Activated CD8-positive, alpha-beta memory T cell treated with anti-CD3 and anti-CD28 coated beads, Interleukin-2, amount 50 U/mL, for 4 hours (primary cell): ENCODE measurements around the gene NOXA1.
"Not testable (repeated sequence)": the region's sequence is repeated elsewhere in the genome, so short reads cannot be mapped to it uniquely, and the experiment has no call there.

Source experiments
- DNase-seq: peaks from one replicate; pipeline ENCODE4 v3.0.0-alpha.2; 2020

Gene NOXA1, protein sequence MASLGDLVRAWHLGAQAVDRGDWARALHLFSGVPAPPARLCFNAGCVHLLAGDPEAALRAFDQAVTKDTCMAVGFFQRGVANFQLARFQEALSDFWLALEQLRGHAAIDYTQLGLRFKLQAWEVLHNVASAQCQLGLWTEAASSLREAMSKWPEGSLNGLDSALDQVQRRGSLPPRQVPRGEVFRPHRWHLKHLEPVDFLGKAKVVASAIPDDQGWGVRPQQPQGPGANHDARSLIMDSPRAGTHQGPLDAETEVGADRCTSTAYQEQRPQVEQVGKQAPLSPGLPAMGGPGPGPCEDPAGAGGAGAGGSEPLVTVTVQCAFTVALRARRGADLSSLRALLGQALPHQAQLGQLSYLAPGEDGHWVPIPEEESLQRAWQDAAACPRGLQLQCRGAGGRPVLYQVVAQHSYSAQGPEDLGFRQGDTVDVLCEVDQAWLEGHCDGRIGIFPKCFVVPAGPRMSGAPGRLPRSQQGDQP

DNA sequence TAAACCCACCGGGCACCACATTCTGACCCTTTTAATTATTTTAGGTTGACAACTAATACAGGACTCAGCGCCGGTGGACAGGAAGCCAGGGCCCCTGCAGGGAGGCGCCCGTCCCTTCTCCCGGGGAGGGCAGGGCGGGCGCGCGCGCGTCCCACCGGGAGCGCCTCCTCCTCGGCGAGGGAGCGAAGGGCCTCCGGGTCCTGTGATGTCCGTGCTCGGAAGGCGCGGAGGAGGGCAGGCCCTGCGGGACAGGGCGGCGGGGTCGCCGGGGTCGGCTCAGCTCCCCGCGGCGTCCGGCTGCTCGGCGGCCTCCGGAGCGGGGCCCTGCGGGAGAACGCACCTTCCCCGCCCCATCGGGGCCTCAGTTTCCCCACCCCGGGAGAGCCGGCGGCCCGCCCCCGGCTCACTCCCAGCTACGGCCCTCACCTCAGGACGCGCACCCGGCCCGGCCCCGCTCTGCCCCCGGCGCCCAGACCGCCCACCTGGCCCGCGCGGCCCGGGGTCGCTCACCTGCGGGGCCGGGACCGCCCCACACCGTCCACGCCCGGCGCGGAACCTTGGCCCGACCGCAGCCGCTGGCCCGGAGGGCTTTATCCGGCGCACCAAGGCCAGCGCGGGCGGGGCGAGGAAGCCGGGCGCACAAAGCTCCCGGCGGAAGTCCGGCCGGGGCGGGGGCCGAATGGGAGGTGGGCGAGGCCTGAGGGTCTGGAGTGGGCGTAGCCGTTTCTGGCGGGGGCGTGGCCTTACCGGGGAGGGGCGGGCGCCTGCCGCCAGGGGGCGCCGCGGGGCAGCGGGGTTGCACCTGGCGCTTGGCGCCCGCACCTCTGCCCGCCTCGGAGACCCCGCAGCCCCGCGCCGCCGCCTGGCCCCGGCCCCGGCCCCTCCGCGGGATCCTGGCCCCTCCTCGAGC, at the start of gene NOXA1, which contains the start of gene EXD3:
NOXA1 (plus strand) TSS at position 790 of the 910 bp plus-strand sequence. CDS start 137 bp downstream, outside the sequence.
EXD3 (minus strand) TSS at position 559 of the 910 bp plus-strand sequence. CDS start 27,805 bp downstream, outside the sequence.
- peak; percentile 90 for DNase-seq

DNA sequence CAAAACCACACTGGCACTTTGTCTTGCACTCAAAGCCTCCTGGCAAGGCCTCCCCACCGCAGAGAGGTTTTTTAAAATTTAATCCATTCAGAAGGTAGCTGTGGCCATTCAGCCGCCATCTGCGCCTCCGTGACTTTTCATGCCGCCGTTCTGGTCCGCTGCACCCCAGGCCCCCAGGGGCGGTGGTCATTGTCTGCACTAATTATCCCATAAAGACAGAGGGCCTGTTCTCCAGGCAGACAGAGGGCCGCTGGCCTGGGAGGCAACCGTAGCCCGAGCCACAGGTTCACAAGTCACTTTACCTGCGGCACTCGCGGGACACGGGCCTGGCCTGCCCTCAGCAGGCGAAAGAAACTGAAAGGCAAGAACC, 49.6 kb upstream of the NOXA1 start:
- no peak for DNase-seq

DNA sequence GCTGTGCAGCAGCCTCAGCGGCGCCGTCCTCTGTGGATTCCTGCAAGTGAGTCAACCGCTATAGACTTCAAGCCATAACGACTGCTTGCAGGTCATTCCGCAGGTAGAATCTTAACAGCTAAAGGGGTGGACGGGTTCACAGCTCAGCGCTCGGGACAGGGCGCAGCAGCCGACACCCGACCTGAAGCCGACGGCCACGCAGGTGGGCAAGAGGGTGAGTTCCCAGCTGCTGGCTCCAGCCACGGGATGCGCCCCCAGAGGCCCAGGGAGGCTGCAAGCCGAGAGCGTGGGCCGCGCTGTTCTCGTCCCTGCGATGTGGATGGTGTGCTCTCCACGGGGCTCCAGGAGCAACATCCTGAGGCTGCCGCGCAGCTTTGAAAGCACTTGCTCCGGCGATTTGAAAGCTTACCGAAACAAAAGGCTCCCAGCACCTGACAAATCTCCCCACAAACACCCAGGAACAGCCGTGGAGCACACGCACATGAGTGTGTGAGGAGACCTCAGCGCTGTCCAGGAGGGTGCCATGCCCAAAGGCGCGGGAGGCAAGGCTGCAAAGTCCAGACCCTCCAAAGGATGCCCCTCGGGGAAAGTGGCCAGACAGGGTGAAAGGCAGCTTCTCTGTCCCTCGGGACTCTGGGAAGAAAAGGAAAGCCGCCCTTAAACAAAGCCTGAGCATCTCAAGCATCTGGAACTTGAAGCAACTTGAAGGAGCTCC, 48.9 kb upstream of the NOXA1 start:
- DNase-seq: no peak

DNA sequence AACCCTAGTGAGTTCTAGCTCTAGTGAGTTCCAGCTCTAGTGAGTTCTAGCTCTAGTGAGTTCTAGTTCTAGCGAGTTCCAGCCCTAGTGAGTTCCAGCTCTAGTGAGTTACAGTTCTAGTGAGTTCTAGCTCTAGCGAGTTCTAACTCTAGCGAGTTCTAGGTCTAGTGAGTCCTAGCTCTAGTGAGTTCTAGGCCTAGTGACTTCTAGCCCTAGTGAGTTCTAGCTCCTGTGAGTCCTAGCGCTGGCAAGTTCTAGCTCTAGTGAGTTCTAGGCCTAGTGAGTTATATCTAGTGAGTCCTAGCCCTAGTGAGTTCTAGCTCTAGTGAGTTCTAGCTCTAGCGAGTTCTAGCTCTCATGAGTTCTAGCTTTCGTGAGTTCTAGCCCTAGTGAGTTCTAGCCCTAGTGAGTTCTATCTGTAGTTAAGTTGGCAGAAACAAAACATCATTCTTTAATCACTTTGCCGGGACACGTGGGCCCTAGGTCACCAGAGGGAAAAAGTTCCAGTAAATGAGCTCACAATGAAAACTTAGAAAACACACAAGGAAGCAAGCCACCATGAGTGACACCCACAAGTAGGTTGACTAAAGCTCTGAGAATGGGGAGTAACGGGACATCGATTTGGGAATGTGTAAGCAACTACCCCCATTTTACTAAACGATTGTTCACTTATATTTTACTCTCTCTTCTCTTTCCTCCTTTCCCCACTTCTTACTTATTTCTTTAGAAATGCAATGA, 47.7 kb upstream of the NOXA1 start:
- no peak for DNase-seq

DNA sequence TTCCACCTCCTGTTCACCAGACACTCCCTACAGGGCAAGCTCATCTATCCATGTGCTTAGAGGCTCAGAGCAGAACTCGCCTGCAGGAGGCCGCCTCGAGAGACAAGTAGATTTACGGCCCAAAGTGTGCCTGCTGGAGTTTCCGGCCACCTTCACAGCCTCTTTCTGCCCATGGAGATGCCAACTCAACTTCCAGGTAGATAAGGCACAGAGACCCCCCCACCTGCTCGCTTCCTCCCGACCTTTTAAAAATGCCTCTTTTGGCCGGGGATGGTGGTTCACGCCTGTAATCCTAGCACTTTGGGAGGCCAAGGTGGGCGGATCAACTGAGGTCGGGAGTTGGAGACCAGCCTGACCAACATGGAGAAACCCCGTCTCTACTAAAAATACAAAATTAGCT, 46.8 kb upstream of the NOXA1 start:
- no peak for DNase-seq

DNA sequence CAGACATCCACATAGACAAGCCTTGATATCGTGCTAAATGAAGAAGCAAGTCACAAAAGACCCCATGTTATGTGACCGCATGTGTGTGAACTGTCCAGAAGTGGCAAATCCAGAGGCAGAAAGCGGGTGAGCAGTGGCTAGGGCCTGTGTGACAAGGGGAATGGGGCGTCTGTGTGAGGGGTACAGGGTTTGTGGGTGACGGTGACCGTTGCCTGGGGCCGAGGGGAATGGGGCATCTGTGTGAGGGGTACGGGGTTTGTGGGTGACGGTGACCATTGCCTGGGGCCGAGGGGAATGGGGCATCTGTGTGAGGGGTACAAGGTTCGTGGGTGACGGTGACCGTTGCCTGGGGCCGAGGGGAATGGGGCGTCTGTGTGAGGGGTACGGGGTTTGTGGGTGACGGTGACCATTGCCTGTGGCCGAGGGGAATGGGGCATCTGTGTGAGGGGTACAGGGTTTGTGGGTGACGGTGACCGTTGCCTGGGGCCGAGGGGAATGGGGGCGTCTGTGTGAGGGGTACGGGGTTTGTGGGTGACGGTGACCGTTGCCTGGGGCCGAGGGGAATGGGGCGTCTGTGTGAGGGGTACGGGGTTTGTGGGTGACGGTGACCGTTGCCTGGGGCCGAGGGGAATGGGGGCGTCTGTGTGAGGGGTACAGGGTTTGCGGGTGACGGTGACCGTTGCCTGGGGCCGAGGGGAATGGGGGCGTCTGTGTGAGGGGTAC, 44.3 kb upstream of the NOXA1 start:
- not testable (repeated sequence) for DNase-seq

DNA sequence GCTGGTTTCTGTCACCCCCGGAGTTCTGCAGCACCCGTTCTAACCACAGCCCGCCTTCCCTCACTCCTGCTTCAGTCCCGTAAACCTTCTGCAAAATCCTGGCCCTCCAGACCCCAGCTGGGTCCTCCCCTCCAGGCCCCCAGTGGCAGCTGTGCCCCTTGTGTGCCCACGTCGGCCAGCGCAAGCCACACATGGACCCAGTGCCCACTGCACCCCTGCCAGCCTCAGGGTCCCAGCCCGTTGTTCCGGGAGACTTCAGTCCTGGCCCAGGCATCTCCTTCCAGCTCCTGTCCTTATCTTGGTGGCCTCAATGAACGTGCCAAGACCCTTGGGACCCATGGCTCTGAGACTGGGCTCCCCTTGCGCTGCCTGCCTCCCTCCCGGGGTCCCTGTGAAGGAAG, 43.4 kb upstream of the NOXA1 start:
- no peak for DNase-seq

DNA sequence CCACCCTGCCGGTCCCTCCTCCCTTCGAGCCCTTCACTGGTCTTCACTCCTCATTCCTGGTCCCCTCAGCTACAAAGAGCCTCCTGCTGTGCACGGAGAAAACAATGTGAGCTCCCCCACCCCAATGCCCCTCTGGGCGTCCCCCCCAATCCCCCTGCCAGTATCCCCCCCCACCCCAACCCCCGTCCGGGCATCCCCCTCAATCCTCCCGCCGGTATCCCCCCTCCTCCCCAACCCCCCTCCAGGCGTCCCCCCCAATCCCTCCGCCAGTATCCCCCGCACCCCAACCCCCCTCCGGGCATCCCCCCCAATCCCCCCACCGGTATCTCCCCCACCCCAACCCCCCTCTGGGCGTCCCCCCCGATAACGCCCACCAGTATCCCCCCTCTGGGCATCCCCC, 43.0 kb upstream of the NOXA1 start:
- no peak for DNase-seq

DNA sequence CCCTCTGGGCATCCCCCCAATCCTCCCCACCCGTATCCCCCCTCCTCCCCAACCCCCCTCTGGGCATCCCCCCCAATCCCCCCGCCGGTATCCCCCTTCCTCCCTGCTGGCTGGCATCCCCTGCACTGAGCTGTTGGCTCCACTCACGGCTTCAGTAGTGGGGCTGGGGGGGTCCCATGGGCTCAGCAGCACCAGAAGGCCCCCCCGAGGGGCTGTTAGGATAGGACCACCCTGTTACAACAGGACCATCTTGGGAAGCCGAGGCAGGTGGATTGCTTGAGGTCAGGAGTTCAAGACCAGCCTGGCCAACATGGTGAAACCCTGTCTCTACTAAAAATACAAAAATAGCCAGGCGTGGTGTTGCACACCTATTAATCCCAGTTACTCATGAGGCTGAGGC, 42.6 kb upstream of the NOXA1 start:
- no peak for DNase-seq

DNA sequence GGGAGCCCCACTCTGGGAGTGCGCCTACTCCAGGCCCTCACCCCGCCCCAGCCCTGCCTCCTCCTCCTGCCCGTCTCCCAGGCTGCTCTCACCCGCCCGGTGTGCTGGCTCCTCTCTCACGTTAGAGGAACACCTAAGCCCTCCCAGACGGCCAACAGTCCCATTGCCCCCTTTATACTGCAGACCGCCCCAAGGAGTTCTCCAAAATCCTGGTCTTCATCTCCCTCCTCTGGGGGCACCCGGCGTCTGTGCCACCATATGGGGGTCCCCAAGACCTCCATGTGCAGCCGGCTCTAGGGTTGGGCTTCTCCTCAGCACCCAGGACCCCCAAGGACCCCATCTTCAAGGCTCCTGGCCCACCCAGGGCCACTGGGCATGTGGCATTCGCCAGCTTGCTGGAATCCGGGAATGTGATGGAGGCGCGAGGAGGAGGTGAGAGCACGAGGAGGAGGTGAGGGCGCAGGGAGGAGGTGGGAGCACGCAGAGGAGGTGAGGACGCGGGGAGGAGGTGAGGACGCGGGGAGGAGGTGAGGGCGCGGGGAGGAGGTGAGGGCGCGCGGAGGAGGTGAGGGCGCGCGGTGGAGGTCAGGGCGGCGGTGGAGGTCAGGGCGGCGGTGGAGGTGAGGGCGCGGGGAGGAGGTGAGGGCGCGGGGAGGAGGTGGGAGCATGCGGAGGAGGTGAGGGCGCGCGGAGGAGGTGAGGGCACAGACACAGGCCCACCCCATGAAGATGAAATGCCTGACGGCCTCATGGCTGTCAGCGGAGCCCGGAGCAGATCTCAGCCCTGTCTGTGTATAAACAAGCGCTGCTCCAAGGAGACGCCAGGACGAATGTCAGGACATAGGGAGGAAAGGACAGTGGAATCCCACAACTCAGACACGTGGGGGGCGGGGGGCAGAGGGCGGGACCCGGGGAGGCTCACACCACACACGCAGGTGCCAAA, 41.4 kb upstream of the NOXA1 start:
- DNase-seq: no peak

DNA sequence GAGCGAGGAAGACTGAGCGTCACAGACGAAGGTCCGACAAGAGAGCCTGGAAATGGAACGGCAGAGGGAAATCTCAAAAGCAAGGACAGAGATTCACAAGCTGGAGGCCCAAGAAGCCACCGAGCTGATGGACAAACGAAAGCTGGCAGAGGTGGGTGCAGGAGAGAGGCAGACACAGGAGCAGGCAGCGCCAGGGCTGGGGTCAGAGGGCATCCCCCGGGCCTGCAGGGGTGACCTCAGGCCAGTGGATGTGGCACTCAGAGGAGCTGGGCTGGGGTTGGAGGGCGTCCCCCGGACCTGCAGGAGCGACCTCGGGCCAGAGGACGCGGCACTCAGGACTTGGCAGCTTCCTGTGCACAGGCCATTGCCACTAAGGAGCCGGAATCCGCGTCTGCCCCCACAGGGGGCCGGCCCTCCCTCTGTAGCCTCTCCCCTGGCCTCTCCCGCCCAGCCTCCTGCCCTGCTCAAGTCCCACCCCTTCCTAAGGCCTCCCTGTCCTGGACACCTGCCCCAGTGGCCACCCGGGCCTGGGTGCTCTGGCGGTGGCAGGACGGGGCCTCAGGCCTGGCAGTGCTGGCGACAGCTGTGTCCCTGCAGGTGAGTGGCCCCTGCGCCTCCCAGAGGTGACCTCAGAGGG, 40.6 kb upstream of the NOXA1 start:
- no peak for DNase-seq

DNA sequence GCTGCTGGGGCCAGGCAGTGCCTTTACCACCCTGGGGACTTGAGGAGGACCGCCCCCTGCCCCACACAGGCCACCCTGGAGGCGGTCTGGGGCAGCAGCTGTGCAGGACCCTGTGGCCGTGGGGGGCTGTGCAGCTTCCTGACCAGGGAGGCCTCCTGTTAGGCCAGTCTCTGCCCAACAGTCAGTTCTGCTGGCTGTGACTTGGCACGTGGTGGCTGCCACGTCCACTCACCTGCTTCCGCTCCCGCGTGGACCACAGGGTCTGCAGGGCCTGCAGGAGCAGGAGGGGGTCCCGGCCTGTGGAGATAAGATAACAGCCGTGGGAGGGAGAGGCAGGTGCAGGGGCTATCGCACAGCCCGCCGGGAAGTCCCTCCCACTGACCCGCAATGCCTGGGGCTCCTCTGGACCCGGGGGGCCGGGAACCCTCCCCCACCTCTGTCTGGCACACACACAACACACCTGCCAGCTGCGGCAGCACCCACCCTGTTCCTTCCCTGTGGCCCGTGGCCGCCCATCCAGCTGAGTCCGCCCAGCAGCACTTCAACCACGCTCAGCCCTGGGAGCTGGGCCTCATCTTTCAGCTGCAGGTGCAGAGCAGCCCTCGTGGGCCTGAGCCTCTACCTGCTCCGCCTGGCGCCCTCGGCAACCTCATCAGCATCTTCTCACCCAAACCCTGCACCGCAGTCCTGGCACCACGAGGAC, 40.0 kb upstream of the NOXA1 start:
- DNase-seq: no peak

DNA sequence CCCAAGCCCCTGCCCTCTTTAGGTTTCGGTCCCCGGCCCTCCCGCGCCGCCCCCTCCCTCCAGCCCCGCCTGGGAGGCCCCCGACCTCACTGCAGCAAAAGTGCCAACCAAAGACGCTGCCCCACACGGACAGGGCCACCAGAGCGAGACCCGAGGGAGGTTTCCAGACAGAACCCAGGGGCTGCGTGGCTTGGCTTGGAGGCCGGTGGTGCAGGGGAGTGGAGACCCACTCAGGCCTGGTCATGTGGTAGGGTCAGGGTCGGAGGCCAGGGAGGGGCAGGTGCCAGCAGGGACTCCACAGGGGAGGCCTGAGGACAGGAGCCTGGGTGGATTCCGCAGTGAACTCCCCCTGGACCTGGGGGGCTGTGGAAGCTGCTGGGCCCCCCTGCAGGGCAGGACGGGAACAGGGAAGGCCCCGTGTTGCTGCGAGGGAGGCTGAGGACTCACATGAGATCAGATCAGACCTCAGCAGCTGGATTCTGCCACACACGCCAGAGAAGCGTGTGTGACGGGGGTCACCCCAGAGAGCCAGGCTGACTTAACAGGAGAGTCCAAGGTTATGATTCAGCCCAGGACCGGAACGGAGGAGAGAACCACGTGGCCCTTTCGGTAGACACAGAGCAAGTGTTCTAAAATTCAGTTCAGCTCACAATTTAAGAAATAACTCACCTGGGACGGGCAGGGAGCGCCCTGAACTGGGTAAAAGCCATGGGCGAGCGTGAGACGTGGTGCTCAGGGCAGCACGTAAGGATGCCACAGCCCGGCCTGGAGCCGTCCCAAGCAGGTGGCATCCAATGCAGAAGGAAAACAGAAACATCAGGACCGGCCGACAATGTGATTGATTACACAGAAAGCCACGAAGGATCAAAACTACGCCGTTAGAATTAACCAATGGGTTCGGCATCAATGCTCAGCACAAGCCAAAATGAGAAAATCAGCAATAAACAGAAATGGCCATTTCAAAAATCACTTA, 39.1 kb upstream of the NOXA1 start:
- DNase-seq: no peak

DNA sequence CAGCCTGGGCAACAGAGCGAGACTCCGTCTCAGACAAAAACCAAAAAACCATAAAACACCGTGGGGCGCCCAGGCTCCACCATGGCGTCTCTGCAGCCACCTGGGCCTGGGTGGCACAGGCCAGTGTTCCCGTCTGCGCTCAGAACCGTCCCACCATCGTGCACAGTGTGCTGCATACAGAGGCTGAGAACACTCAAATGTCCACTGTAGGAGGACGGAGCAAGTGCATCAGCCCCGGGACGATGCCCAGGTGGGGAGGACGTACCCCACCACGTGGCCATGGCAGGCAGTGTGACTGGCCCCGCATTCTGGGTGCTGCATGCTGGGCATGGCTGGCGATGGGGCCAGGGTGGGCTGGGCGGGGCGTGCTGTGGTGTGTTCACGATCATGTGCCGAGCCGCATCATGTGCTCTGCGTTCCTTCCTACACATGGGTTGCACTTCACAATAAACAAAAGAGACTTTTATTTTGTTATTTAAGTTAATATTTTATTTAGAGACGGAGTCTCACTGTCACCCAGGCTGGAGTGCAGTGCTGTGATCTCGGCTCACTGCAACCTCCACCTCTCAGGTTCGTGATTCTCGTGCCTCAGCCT, 38.0 kb upstream of the NOXA1 start:
- DNase-seq: no peak

DNA sequence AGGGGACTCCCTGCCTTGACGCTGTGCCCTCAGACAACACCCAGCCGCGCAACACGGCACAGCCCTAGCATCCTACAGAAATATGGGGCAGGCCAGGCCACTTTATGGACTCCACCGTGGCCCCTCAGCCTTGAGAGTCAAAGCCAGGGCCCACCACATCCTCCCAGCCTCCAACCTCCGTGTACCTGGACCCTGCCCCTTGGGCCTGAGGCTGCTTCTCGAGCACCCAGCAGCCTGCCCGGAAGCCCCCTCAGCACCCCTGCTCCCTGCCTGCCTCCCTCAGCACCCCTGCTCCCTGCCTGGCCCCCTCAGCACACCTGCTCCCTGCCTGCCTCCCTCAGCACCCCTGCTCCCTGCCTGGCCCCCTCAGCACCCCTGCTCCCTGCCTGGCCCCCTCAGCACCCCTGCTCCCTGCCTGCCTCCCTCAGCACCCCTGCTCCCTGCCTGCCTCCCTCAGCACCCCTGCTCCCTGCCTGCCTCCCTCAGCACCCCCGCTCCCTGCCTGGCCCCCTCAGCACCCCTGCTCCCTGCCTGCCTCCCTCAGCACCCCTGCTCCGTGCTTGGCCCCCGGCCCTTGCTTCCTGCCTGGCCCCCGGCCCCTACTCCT, 36.6 kb upstream of the NOXA1 start:
- not testable (repeated sequence) for DNase-seq

DNA sequence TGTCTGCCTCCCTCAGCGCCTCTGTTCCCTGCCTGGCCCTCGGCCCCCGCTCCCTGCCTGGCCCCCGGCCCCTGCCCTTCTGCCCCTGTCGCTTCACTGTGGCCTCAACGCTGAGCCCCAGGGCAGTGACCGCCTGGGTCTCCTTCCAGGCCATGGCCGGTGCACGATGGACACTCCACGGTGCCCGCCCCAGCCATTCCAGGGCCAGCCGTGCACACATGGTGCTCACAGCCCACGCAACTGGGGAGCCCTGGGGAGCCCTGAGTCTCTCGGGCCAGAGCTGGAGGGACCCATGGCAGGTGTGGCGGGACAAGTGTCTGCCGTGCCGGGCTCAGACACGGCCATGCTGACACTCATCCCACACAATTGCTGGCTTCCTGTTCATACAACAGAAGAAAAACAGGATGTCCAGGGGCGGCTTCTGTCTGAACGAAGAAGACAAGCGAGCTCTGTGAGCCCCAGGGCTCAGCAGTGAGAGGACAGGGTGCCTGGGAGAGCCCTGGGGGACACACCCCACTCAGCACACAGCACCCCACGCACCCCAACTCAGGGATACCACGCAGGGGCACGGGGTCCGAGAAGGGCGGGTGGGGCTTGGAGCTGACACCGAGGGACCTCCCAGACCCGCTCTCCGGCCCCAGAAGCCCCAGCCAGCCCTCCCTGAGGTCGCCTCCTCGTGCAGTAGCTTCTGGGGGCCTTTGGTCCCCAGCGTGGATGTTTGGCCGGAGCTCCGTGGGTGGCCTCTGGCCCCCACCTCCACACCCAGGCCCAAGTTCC, 35.9 kb upstream of the NOXA1 start:
- DNase-seq: no peak
